WI38 (cell line): Measurements from ENCODE around the gene ARHGEF7.

Experiments used
- H3K4me3 ChIP-seq: 2 replicates; pipeline ENCODE4 v1.5.1; 2011; ENCODE audit warnings: low read depth, mild to moderate bottlenecking, control low read depth, low read length
- TF ChIP-seq, protein P1 (sequence below): IDR thresholded peaks from 2 replicates; pipeline ENCODE4 v1.5.1; 2012; ENCODE audit warnings: low read depth, mild to moderate bottlenecking, control low read depth, low read length

ARHGEF7 gene

DNA sequence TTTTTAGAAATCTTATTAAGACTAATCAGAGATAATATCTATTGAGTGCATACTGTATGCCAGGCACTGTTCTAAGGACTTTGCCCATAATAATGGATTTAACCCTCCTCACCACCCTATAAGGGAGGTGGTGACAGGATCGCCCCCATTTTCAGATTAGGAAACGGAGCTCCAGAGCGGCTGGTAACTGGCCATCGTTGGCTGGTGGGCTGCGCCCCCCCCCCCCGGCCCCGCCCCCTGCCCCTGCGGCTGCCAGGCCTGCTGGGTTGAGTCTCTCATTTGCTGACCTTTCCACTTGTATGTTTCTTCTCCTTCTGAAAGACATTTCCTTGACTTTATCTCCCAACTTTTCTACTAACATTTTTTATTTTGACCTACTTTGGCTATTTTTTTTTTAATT, 8.5 kb downstream of the ARHGEF7 start:
- TF ChIP-seq, protein P1, sequence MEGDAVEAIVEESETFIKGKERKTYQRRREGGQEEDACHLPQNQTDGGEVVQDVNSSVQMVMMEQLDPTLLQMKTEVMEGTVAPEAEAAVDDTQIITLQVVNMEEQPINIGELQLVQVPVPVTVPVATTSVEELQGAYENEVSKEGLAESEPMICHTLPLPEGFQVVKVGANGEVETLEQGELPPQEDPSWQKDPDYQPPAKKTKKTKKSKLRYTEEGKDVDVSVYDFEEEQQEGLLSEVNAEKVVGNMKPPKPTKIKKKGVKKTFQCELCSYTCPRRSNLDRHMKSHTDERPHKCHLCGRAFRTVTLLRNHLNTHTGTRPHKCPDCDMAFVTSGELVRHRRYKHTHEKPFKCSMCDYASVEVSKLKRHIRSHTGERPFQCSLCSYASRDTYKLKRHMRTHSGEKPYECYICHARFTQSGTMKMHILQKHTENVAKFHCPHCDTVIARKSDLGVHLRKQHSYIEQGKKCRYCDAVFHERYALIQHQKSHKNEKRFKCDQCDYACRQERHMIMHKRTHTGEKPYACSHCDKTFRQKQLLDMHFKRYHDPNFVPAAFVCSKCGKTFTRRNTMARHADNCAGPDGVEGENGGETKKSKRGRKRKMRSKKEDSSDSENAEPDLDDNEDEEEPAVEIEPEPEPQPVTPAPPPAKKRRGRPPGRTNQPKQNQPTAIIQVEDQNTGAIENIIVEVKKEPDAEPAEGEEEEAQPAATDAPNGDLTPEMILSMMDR: no peak
- no peak overlapping the region for H3K4me3 ChIP-seq

DNA sequence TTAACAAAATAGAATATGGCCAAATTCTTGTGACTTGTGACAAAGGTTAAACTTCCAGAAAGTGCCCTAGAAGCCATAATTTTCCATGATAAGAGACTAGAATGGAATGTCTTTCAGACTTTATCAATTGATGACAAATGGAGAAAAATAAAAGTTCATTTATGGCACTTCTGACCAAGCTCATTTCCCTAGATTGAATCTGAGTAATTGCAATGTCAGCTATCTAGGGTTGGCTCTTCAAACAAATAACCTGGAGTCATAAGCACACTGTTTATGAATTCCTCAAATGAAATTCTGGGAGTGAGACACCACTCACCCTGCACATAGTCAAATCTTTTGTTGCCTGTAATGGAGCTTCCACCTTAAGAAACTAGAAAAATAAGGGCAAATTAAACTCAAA, 11.4 kb downstream of the ARHGEF7 start:
- TF ChIP-seq, protein P1: no peak
- H3K4me3 ChIP-seq: no peak overlapping the region

DNA sequence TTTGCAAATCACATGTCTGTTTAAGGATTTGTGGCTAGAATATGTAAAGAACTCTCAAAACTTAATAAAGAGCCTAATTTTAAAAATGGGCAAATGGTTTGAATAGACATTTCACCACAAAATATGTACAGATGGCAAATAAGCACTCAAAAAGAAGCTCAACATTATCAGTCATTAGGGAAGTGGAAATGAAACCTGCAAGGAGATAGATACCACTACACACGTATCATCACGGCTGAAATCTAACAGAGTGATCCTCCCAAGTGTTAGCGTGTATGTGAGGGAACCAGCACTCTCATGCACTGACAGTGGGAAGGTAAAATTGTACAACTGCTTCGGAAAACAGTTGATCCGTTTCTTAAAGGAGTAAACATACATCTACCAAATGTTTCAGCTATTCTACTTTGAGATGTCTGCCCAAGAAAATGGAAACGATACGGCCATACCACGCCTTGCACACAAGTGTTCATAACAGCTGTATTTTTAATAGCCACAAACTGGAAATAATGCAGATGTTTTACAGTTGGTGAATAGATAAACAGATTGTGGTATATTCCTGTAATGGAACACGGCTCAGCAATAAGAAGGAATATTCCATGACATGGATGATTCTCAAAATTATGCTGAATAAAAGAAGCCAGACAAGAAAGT, 14.5 kb downstream of the ARHGEF7 start:
- H3K4me3 ChIP-seq: no peak overlapping the region

DNA sequence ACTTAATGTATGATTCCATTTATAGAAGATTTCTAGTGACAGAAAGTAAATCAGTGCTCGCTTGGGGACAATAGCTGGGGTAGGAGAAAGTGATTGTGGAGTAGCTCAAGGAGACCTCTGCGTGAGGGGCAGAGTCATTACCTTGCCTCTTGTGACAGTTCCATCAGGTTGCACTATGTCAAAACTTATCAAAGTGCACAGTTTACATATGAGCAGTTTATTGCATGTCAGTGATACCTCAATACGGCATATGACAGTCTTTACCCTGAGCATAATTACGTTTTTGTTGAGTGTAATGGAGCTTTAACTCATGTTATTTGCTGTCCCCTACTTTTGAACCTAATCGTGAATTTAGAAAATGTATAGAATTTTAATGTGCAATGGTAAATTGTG, 15.0 kb downstream of the ARHGEF7 start:
- no peak overlapping the region for H3K4me3 ChIP-seq

More for the DNA sequence above, 14.5 kb downstream of the ARHGEF7 start:
- TF ChIP-seq, protein P1: no peak

DNA sequence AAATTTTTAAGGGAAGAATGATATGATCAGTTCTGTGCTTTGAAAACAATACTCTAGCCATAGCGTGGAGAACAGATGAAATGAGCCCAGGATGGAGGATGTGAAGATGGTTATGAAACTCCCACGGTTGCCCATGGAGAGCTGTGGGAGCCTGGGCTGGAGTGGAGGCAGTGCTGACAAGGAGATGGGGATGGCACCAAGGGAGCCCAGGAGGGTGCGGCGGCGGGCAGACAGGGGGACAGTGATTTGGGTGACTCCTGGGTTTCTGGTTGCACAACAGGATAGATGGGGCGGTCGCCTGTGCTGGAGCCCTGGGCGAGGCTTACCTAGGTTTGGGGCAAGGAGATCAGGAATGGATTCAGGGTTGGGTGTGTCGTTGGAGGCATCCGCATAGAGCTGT, 15.9 kb downstream of the ARHGEF7 start:
- TF ChIP-seq, protein P1: no peak
- H3K4me3 ChIP-seq: no peak overlapping the region

More for the DNA sequence above, 15.0 kb downstream of the ARHGEF7 start:
- TF ChIP-seq, protein P1: no peak

DNA sequence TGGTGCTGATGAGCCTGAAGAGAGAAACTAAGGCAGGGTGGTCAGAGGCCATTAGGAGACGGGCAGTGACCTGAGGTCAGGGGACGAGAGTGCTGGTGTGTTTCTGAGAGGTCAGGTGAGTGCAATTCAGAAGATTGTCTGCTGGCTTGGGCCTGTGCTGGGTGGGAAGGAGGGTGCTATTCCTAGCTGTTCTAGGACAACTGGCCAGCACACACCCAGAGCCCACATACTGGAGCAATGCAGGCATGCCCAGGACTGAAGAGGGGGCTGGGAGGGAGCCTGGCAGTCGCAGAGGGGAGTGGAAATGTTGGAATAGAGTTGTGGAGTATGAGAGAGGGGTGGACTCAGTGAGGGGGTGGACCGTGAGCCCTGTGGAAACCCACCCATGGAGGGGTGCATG, 16.5 kb downstream of the ARHGEF7 start:
- TF ChIP-seq, protein P1: no peak
- H3K4me3 ChIP-seq: no peak overlapping the region

DNA sequence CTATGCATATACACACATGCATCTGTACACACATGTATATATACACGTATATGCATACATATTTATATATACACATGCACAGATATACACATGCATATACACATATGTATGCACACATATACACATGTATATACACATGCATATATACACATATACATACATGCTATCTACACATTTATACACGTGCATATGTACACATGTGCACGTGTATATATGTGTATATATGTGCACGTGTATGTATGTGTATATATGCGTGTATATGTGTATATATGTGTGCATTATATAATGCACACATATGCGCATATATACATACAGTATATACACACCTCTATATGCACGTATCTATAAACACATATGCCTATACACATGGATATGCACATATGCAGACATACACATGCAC, 17.8 kb downstream of the ARHGEF7 start:
- H3K4me3 ChIP-seq: no peak overlapping the region
- TF ChIP-seq, protein P1: no peak
